Activated CD4-positive, alpha-beta T cell treated with anti-CD3 and anti-CD28 coated beads for 24 hours (primary cell): ENCODE measurements around the gene PAX6.

Source experiments
- DNase-seq, 2 donors: peaks; one replicate each; pipeline ENCODE4 v3.0.0-alpha.2; 2020; ENCODE audit warnings: low read depth in 2 of 2

The PAX6 gene

DNA sequence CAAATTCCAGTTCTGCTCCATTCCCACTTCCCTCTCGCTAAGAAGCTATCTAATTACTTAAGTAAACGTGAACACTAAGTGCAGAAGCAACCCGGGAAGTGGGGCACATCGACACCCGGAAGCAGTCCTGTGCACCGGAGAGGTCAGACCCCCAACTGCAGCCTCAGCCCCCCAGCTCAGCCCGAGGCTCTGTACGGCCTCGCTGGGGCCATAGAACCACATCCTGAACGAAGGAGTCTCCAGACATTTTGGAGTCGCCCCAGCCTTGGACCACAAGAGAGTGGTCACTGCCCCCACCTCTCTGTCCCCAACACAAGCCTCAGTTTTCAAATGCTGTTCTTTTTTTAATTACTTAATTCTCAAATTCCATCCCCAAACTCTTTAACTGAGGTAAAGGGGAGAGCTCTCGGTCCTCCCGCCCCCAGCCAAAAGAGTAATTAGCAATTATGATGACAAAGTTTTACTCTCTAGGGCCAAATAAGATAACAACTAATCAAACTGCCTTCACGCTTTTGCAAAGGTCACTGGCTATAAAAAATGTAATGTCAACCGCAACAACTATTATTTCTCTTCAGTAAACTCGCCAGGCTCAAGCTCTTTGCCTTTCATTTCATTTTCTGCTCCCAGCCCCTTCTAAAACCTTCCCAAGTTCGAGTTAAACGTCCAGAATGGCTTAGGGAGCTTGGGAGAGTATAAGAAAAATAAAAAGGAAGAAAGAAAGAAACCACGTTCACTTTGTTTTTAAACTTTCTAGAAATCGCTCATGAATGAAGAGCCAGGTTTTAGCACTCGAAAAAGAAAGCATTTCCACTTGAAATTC, 2.2 kb downstream of the PAX6 start:
- DNase-seq: no peak

DNA sequence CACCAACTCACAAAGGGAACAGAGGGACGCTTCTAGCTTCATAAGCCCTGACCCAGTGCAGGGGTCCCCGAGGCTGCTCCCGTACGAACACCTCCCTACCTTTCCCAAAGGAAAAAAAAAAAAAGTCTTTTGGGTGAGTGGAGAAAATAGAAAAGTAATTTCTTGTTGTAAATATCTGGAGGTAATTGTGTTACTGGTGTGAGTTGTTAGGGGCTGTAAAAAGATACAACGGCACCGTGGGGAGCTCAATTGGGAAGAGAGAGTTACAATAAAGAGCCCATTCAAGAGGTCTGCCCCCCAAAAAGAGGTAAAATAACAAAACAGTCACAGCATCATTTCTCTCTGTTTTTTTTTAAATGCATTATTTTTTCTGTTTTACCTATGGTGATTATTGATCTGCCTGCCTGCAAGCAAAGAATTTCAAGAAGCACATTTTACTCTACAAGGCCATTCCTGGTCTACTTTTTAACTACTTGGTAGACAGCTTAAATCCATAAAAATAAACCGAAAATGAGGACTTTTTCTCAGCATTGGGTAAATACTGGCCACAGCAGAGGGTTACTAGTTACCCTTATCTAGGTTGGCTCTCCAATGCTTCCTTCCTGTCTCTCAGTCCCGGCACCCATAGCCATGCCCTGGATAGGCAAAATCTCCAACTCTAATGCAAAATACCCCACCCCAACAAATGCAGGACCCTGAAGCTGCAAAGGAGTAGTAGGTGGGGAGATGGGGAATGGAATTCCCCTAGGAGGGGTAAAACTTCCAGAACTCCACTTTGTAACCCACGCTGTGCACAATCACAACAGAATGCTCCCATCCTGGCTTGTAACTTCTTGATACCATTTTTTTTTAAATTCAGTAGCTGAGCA, 3.1 kb downstream of the PAX6 start:
- DNase-seq: no peak

GRCh38 chr11:31806928-31807798, 4.0 kb downstream of the PAX6 start:
- DNase-seq: no peak

- DNase-seq: no peak
Observed at GRCh38 chr11:31806186-31806927, 4.8 kb downstream of the PAX6 start.

- DNase-seq: no peak
Observed at GRCh38 chr11:31805629-31806185, 5.4 kb downstream of the PAX6 start.

- no peak for DNase-seq
Observed at GRCh38 chr11:31805037-31805628, 6.0 kb downstream of the PAX6 start.

DNA sequence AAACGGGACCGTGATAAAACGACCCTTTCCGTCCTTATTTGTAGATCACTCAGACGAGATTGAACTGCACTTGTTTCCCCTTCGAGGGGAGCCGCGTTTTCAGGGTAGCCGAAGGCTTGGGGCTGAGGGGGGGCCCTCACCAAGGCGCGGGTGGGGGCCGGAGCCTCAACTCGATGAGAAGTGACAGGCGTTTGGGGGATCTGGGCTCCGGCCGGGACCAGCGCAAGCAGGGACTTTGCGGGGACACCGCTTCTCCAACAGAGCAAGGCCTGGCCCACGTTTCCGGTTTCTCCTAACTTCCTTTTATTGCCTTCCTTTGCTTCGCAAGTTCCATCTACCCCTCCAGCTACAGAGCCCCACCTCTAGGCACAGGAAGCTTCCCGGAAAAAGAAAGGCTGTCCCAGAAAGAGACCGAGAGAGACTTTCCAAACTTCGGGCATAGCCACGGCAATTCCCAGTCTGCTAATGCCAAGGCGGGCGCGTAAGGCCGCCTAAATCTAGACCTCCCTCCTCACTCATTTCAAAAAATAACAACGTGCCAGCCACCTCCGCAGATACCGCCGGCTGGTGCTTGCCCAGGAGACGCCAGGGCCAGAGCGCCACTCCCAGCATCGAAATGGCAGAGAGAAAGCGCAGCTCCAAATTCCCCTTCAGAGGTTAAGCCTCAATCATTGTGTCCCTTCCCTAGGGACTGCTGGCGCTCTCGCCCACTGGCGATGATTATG, 6.6 kb downstream of the PAX6 start:
- no peak for DNase-seq

- no peak for DNase-seq
Observed at GRCh38 chr11:31803813-31804311, 7.3 kb downstream of the PAX6 start.

GRCh38 chr11:31802990-31803812, 7.9 kb downstream of the PAX6 start:
- no peak for DNase-seq

- no peak for DNase-seq
Observed at GRCh38 chr11:31802609-31802989, 8.5 kb downstream of the PAX6 start.

- DNase-seq: no peak
Observed at GRCh38 chr11:31802000-31802551, 9.0 kb downstream of the PAX6 start.

DNA sequence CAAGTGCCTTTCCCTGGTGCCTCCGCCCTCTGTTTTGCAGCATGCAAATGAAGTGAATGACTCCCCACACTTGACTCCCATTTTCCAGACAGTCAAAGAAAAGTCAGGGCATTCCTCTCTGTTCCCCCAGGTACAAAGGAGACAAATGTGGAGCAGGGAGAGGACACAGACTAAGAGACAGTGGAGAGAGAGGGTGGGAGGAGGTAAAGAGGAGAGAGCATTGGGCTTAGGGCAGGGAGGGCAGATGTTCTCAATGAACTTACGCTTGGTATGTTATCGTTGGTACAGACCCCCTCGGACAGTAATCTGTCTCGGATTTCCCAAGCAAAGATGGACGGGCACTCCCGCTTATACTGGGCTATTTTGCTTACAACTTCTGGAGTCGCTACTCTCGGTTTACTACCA, 9.8 kb downstream of the PAX6 start:
- no peak for DNase-seq

DNA sequence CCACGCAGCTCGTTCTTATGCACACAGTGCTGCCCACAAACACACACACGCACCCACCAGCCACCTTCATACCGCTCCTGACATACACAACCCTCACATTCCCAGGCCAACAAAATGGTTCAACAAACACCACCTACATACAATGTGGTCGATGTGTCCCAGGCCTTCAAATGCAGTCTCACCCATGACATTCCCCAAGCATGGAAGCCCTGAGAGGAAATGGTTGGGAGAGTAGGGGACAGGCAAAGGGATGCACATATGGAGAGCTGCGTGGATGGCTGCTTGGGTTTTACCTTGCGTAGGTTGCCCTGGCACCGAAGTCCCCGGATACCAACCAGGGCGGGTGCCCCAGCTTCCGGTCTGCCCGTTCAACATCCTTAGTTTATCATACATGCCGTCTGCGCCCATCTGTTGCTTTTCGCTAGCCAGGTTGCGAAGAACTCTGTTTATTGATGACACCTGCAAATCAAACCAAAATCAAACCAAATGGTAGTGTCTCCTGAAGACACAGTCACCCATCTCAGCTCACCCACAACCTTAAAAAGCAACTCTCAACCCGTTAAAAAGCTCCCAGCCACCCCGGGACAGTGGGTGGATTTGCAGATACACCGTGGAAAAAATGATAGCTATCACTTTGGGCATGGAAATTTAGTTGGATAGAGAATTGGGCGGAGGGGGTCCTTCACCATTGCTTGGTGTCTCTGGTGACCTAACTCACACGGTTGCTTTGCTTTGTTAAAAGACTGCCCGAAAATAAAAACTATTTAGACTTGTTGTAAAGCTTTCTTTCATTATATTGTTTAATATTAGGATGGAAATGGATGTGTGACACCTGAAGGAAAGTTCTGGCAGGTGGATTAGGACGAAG, 10.5 kb downstream of the PAX6 start:
- DNase-seq: no peak

DNA sequence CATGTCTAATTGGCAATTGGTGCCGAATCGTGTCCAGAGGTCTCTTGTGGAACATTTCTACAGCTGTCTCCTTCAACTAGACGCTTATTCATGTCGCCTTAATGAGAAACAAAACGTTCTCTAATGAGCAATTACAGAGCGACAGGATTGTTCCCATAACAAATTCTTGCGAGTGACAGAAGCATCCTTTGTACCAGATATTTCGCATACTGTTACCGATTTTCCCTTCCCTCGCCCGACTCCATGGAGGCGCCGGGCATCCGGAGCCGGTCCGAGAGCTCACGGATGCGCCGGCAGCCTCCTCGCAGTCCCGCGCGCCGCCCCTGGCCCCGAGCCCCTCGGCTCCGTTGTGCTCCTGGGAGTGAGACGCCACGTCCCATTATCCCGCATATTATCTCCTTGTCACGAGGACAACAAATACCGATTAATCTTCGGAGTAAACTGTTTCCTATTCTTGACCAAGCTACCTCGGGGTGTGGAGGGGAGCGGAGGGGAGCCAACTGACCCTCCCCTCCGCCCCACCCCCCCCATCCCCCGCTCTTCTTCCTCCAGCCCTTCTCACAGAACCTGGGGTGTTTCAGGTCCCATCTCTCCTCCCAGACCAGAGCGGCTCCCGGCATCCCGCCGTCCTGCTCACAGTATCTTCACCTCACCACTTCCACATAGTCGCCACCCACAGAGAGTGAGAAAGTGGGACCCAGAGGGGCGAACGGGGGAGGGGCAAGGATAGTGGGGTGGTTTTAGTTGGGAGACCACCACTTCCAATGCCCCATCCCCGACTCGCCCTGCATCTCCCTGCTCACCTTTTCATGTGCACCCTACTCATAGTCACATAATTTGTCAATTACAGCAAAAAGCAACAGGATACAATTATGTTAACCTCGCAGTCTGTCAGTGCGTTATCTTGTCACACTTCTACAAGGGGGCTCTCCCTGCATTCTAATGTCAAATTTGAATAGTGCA, 11.4 kb downstream of the PAX6 start:
- no peak for DNase-seq

- DNase-seq: no peak
Observed at GRCh38 chr11:31798554-31799434, 12.3 kb downstream of the PAX6 start.
